ENCODE results near the gene MCM3AP. TPM values are rescaled to one million over a fixed set of nuclear protein-coding genes. Genes with fewer than 3 reads are reported as not detected.

MCM3AP gene
- total and polyA plus RNA-seq, 9 of the 15 experiments (the other 6 are each of a cell fraction or from before 2014, with no cell fraction given) = 6.5 to 179 (median 69.6) TPM

GRCh38 chr21:46286648-46287002, 1.2 kb upstream of the MCM3AP start:
- H3K4me2 ChIP-seq (ENCODE audit: insufficient read depth, low read length) = peak overlapping the region; percentile 93
- no peak for ATAC-seq
- WGBS (ENCODE audit: insufficient coverage, low coverage, missing lambda C conversion rate) = 1% methylated on average over 16 of the region's 16 CpGs
- H3K9ac ChIP-seq (ENCODE audit: insufficient read depth in 1 of 2, low read depth in 2 of 2, low read length in 2 of 2) = peak overlapping the region; percentile 94 to 97
- H3K79me2 ChIP-seq (ENCODE audit: control insufficient read depth, insufficient read depth, low read length) = peaks cover 55% of the 10 kb centered on the region
- 0 out of 2 replicates have a peak, but pooled peaks cover 2% of the 10 kb centered on the region for H4K20me1 ChIP-seq (replicated peaks; ENCODE audit: control insufficient read depth, insufficient read depth, low read length)
- H3K9me1 ChIP-seq (ENCODE audit: control insufficient read depth, insufficient read depth, low read length) = peaks cover 3% of the 10 kb centered on the region
- H3K4me3 ChIP-seq = peak overlapping the region; percentile 74
- FAIRE-seq = peak; percentile 51
- H3K4me1 ChIP-seq (replicated peaks in 1 of 2; ENCODE audit: control insufficient read depth in 2 of 2, insufficient read depth in 2 of 2, low read length in 2 of 2) = peaks cover 18 to 23% of the 10 kb centered on the region in 2 experiments
- ChIA-PET POLR2A (no interaction called here), CTCF (ENCODE audit: low intra/inter-chr PET ratio) (interaction anchor here (1.6 kb wide), 1 partner anchor 139 kb away, joined by 9 read pairs; no protein-coding TSS in a partner anchor)
- in situ Hi-C loops (cut with MboI) = no loop called here
- BruUV-seq (replicated peaks) = no TSS peak
- peak overlapping the region; percentile 94 for H3K27ac ChIP-seq (ENCODE audit: extremely low read depth, low read depth, low read length)
- peaks cover 43% of the 10 kb centered on the region for H3K36me3 ChIP-seq (ENCODE audit: control insufficient read depth, insufficient read depth, low read length)
- H3K9me3 ChIP-seq (replicated peaks; ENCODE audit: control insufficient read depth, insufficient read depth, low read depth, low read length) = peaks cover 11% of the 10 kb centered on the region; the same call in 1 of the 2 replicates
- H2AFZ ChIP-seq (ENCODE audit: low read depth, low read length) = peak overlapping the region; percentile 86
- intact Hi-C loops (cut with micrococcal nuclease) = loop anchor here (1.0 to 10.0 kb wide), 3 partner anchors 38 to 171 kb away; partner anchors contain the start of genes DIP2A and PCNT
- no peak for DNase-seq (ENCODE audit: extremely low read depth in 1 of 4, low spot score in 3 of 4)
- H3K27me3 ChIP-seq (ENCODE audit: control insufficient read depth in 2 of 2, insufficient read depth in 2 of 2, low read length in 2 of 2) = no peaks in the 10 kb centered on the region
- TF ChIP-seq FOXA3 (CRISPR knock-in tag; conservative IDR thresholded peaks at IDR 0.05 in 1 of 2, IDR thresholded peaks at IDR 0.05 in 1 of 2) (no peak), HDAC1 (IDR thresholded peaks at IDR 0.05) (peak in 1 of 2 experiments; percentile 81; a peak in 2 of 4 replicates), THRAP3 (IDR thresholded peaks at IDR 0.05; ENCODE audit: borderline replicate concordance) (0 out of 2 replicates have a peak, but pooled peaks have one; percentile 89), GTF2F1 (IDR thresholded peaks at IDR 0.05; ENCODE audit: low read depth, low read length) (no peak), ZFPM2 (CRISPR knock-in tag; IDR thresholded peaks at IDR 0.05) (no peak), KAT8 (IDR thresholded peaks at IDR 0.05; ENCODE audit: low read depth) (no peak), ILF3 (IDR thresholded peaks at IDR 0.05; ENCODE audit: borderline replicate concordance) (peak; percentile 82; the same call in 1 of the 2 replicates), HDAC2 (IDR thresholded peaks at IDR 0.05) (peak; percentile 88), TEAD4 (IDR thresholded peaks at IDR 0.05; ENCODE audit: low read length) (peak; percentile 75), TEAD4 (CRISPR knock-in tag; IDR thresholded peaks at IDR 0.05; ENCODE audit: borderline replicate concordance) (no peak), NCOR1 (IDR thresholded peaks at IDR 0.05) (peak; percentile 35; the same call in 1 of the 2 replicates), ARID1B (IDR thresholded peaks at IDR 0.05) (peak; percentile 11; the same call in 1 of the 2 replicates), TAF9B (IDR thresholded peaks at IDR 0.05; ENCODE audit: partially characterized antibody) (peak; percentile 9), JUNB (CRISPR knock-in tag; conservative IDR thresholded peaks at IDR 0.05) (no peak), POU5F1 (IDR thresholded peaks at IDR 0.05; ENCODE audit: borderline replicate concordance, low read depth, low read length, partially characterized antibody) (no peak), GABPA (tag; conservative IDR thresholded peaks at IDR 0.05; ENCODE audit: low read depth) (no peak; the same call in 1 of the 2 replicates), NR2C2 (CRISPR knock-in tag; IDR thresholded peaks at IDR 0.05) (no peak), NR2C2 (tag; IDR thresholded peaks at IDR 0.05) (peak; percentile 83; the same call in 1 of the 2 replicates)
- TF ChIP-seq, protein P1, sequence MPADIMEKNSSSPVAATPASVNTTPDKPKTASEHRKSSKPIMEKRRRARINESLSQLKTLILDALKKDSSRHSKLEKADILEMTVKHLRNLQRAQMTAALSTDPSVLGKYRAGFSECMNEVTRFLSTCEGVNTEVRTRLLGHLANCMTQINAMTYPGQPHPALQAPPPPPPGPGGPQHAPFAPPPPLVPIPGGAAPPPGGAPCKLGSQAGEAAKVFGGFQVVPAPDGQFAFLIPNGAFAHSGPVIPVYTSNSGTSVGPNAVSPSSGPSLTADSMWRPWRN (IDR thresholded peaks at IDR 0.05; ENCODE audit: low read depth) = 0 out of 2 replicates have a peak, but pooled peaks have one; percentile 40
- TF ChIP-seq, protein P2, sequence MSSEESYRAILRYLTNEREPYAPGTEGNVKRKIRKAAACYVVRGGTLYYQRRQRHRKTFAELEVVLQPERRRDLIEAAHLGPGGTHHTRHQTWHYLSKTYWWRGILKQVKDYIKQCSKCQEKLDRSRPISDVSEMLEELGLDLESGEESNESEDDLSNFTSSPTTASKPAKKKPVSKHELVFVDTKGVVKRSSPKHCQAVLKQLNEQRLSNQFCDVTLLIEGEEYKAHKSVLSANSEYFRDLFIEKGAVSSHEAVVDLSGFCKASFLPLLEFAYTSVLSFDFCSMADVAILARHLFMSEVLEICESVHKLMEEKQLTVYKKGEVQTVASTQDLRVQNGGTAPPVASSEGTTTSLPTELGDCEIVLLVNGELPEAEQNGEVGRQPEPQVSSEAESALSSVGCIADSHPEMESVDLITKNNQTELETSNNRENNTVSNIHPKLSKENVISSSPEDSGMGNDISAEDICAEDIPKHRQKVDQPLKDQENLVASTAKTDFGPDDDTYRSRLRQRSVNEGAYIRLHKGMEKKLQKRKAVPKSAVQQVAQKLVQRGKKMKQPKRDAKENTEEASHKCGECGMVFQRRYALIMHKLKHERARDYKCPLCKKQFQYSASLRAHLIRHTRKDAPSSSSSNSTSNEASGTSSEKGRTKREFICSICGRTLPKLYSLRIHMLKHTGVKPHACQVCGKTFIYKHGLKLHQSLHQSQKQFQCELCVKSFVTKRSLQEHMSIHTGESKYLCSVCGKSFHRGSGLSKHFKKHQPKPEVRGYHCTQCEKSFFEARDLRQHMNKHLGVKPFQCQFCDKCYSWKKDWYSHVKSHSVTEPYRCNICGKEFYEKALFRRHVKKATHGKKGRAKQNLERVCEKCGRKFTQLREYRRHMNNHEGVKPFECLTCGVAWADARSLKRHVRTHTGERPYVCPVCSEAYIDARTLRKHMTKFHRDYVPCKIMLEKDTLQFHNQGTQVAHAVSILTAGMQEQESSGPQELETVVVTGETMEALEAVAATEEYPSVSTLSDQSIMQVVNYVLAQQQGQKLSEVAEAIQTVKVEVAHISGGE (CRISPR knock-in tag; IDR thresholded peaks at IDR 0.05) = peak in 1 of 3 experiments; percentile 96; a peak in 1 of 6 replicates

All from K562 (cell line).